HG02759 (cell line): ENCODE data around the gene NDUFV1.
"Not testable (repeated sequence)": the region's sequence is repeated elsewhere in the genome, so short reads cannot be mapped to it uniquely, and the experiment has no call there.

Experiments used
- ATAC-seq: cut with Tn5 transposase; IDR thresholded peaks from one replicate; pipeline ENCODE4 v1.9.1; 2021; ENCODE audit warnings: mild to moderate bottlenecking, moderate library complexity; ENCODE audit not compliant: unreplicated experiment

Gene NDUFV1

GRCh38 chr11:67652965-67653845, 46.5 kb downstream of the NDUFV1 start:
- ATAC-seq: no peak

GRCh38 chr11:67654225-67654624, 47.5 kb downstream of the NDUFV1 start:
- no peak for ATAC-seq

GRCh38 chr11:67656278-67656922, 49.7 kb downstream of the NDUFV1 start:
- ATAC-seq: no peak

- no peak for ATAC-seq
Observed at GRCh38 chr11:67657300-67657699, 50.6 kb downstream of the NDUFV1 start.

- not testable (repeated sequence) for ATAC-seq
Observed at GRCh38 chr11:67659651-67660165, 53.0 kb downstream of the NDUFV1 start.

GRCh38 chr11:67660752-67661151, 54.0 kb downstream of the NDUFV1 start:
- not testable (repeated sequence) for ATAC-seq
